ENCODE results near the gene MAP4K4.

The MAP4K4 gene

DNA sequence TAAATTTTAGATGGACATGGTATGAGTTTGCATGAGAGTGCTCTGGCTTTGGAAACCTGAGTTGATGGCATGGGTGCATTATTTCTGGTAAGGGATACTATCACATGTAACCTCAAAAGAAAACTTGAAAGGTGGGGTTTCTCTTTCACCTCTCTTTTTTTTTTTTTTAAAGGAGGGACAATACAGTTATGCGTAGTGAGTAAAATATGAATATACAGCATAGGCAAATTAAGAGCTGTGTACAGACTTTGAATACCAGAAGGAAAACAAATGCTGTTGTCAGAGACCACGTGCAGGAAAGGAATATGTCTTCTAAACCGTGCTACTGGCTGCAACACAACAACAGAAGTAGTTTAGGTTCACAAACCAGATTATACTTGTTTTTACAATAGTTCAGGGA is 82.1 kb downstream of the MAP4K4 start:
- TF ChIP-seq POLR2A (IDR thresholded peaks at IDR 0.05; ENCODE audit: low read length) = no peak
- TF ChIP-seq GATA1 (IDR thresholded peaks at IDR 0.05; ENCODE audit: low read depth, low read length) = no peak
- no peak for DNase-seq

DNA sequence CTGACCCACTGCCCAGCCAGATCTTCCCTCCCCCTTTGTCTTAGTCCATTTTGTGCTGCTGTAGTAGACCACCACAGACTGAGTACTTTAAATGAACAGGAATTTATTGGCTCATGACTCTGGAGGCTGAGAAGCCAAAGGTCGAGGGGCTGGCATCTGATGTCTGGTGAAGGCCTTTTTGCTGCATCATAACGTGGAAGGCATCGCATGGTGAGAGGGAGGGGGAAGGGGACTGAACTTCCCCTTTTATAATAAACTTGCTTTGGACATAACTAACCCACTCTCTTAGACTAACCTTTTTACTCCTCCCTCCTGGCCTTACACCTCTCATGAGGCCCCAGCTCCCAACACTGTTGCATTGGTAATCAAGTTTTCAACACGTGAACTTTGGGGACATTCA is 83.8 kb downstream of the MAP4K4 start:
- peak; percentile 18 to 32 for DNase-seq
- TF ChIP-seq POLR2A (IDR thresholded peaks at IDR 0.05; ENCODE audit: low read length) (no peak), GATA1 (IDR thresholded peaks at IDR 0.05; ENCODE audit: low read depth, low read length) (no peak)

DNA sequence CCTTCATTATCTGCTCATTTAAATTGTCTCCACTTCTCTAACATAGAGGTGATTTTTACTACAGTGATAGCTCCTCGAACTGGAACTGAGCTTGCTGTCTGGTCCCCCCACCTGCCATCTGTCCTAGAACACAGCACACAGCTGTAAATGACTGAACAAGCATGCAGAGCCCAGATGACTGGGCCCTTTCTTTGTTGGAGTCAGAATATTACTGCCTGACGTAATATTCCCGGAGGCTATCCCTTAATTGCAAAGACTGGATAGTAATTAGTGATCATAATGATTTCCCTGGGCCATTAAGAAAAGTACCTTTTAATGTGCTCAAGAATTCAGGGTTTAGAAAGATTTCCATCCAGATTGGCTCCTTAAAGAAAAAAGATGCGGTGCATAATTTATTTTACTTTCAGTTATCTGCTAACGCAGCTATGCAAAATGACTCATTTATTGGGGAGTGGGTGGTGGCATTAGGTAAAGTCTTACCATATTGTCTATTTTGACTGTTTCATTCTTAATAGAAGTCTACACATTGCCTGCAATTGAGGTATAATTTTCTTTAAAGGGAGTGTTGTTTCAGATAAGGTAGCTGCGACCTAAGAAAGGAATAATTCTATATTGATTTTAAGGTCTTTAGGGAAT is 84.4 kb downstream of the MAP4K4 start:
- TF ChIP-seq POLR2A (IDR thresholded peaks at IDR 0.05; ENCODE audit: low read length) (no peak), GATA1 (IDR thresholded peaks at IDR 0.05; ENCODE audit: low read depth, low read length) (no peak)
- DNase-seq = no peak

DNA sequence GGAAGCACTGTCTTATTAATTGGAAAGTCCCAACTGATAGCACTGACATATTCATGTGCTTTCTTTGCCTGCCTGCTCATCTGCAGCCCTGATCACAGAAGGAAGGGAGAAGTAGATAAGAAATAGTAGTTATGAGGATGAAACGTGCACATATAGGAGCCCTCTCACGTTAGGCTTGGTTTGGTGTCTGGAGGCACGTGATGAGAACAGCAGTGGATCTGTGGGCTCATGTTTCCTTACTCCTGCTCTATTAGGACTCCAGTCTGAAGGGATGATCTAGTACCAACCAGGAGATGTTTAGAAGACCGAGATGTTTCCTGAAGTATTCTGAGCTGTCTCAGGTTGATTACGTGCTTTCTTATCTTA is 84.9 kb downstream of the MAP4K4 start:
- TF ChIP-seq POLR2A (IDR thresholded peaks at IDR 0.05; ENCODE audit: low read length) (no peak), GATA1 (IDR thresholded peaks at IDR 0.05; ENCODE audit: low read depth, low read length) (no peak)
- peak; percentile 29 to 63 for DNase-seq

DNA sequence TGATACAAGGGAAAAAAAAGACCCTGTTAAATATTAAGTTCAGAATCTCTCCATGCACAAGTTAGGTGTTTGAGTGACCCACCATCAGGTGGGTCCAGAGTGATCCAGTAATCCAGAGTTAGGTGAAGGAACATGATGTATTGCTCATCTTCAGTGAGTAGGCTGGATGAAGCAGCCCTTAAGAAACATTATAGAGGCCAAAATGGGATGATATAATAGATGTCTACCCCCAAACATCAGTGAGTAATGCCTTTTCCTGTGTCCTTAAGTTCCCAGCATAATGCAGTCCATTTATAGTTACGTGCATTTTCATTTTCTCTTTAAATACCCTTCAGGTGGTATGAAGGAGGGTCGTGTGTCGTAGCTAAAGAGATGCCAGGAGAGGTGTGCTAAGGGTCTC is 89.6 kb downstream of the MAP4K4 start:
- DNase-seq = no peak
- TF ChIP-seq POLR2A (IDR thresholded peaks at IDR 0.05; ENCODE audit: low read length) = no peak
- no peak for TF ChIP-seq GATA1 (IDR thresholded peaks at IDR 0.05; ENCODE audit: low read depth, low read length)

DNA sequence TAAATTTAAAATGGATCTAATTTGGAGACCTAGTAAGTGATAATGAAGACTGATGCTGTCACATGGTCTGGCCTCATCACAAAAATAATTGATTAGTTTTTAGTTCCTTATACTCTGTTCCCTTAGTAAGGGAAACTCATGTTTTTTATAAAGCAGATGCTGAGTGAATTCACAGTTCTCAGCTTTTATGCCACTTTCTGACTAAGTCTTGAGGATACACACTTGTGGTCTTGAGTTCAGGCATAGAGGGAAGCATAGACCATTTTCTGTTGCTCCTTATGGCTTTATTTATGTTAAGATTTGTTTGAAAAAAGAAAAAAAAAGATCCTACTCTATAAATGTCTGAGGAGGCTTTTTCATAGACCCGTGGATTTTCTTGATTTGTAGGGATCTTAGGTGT is 91.1 kb downstream of the MAP4K4 start:
- no peak for DNase-seq
- TF ChIP-seq GATA1 (IDR thresholded peaks at IDR 0.05; ENCODE audit: low read depth, low read length) (no peak), POLR2A (IDR thresholded peaks at IDR 0.05; ENCODE audit: low read length) (no peak)

DNA sequence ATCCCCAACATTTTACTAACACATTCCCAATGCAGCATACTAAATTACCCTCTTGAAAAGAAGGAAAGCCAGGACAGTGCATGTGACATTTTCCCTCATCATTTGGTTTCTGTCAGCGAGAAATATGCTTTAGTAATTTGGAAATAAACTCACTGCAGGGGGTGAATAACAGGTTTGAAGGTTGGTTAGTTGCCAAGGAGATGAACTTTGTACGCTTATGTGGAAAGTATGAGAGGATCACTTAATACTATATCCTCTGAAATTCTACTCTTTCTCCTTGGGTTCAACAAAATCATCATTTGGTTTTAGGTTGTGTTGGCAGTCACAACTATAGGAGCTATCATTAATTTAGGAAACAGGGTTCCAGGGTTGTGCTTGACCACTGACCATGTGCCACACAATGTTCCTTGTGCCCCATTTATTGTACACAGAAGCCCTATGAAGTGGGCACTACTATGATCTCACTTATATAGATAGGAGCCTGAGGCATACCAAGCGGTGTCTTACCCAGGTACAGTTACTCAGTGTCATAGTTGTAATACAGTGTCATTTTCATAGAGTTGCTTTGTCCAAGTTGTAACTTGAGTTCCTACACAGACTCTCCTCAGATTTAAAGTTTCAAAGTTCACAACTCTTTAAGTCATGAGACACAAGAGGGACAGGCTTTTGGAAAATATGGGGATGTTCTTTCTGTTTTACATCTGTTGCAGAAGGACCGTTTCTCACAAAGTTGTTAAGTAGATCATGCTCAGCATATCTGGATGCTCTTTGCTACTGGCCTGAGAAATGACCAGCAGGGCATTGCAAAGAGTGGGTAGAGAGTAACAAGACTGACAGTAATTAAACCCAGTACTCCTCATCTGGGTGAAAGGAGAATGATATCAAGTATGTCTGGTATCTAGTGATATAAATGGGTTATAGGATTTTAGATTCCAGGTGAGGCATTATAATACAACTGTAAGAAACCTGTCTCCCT is 91.8 kb downstream of the MAP4K4 start:
- no peak for DNase-seq
- TF ChIP-seq POLR2A (IDR thresholded peaks at IDR 0.05; ENCODE audit: low read length) (no peak), GATA1 (IDR thresholded peaks at IDR 0.05; ENCODE audit: low read depth, low read length) (no peak)

DNA sequence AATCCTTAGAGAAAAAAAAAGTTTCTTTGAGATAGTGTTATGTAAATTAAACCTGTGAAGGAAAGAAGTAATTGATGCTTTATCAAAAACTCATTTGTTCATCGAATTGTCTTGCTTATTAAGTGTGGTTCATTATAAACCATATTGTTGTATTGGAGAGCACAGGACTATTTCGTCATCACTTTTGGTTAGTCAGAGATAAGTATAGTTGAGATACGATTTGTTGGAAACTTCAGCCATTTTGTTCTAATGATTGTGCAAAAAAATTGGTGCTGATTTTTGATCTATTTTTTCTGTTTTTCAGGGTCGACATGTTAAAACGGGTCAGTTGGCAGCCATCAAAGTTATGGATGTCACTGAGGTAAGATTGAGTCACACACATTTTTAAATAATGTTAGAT is 92.9 kb downstream of the MAP4K4 start:
- peak in 1 of 2 experiments; percentile 28 for DNase-seq
- TF ChIP-seq POLR2A (IDR thresholded peaks at IDR 0.05; ENCODE audit: low read length) (no peak), GATA1 (IDR thresholded peaks at IDR 0.05; ENCODE audit: low read depth, low read length) (no peak)

DNA sequence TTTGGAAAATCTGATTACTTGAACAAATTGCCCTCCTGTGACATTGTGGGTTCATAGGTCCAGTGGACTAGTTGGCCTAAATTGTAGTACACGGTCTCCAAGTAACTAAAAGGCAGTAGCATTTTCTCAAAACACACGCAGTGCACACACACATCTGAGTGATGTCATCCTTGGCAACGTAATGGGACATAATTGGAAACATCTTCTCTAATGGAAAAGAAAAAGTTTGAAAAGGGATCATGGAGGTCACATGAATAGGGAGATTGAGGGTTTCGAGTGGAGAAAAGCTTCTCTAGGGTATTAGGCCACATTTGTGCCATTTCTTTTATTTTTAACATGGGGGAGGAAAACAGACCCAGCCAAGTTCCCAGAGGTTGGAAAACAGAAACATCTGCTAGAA is 93.3 kb downstream of the MAP4K4 start:
- no peak for TF ChIP-seq POLR2A (IDR thresholded peaks at IDR 0.05; ENCODE audit: low read length)
- no peak for TF ChIP-seq GATA1 (IDR thresholded peaks at IDR 0.05; ENCODE audit: low read depth, low read length)
- peak in 1 of 2 experiments; percentile 16 for DNase-seq

DNA sequence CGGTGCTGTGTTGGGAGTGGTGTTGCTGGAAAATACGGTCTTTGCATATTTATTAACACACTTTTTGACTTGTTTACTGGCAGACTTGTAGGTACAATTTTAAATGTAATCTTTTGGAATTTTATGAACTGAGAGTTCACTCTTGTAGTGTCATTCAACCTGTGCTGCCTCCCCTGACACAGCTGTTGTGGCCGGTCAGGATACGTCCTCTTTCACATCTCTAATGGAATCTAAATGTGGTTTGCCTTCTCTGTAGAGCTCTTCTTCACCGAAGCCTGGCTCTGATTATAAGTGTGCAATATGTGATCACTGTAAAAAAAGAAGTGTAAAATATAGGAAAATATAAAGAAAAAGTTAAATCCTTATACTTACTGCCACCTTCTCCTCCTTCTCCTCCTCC is 94.7 kb downstream of the MAP4K4 start:
- TF ChIP-seq GATA1 (IDR thresholded peaks at IDR 0.05; ENCODE audit: low read depth, low read length) (no peak), POLR2A (IDR thresholded peaks at IDR 0.05; ENCODE audit: low read length) (no peak)

DNA sequence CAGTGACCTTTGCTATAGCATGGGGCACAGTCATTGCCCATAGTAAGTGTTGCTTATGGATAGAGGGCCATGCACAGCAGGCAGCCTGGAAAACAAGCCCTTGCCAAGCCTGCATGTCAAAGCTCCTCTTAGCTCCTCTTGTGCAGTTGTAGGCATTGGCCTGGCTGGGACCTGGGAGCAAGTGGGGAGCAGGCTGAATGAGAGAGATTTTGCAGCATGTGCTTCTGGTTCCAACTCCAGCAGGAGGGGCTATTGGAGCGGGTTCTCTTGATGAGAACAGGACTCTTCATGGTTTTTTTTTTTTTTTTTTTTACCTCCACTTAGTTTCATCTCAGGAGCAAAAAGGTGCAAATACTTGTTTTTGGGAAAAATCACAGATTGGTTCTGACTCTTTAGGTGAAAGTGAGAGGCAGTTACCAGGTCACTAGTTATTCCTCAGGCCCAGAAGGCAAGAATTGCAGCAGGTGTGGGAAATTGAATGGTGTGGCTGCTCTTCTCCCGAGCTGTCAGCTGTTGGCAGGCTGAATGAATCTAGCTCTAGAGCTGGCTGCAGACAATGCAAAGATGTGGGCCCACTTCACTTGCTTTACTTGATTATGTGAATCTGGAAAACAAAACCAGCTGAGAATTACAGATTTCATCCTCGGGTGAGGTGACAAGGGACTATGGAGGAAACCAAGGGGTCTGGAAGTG is 95.9 kb downstream of the MAP4K4 start:
- no peak for DNase-seq
- TF ChIP-seq POLR2A (IDR thresholded peaks at IDR 0.05; ENCODE audit: low read length) = no peak

More for the DNA sequence above, 94.7 kb downstream of the MAP4K4 start:
- no peak for DNase-seq

DNA sequence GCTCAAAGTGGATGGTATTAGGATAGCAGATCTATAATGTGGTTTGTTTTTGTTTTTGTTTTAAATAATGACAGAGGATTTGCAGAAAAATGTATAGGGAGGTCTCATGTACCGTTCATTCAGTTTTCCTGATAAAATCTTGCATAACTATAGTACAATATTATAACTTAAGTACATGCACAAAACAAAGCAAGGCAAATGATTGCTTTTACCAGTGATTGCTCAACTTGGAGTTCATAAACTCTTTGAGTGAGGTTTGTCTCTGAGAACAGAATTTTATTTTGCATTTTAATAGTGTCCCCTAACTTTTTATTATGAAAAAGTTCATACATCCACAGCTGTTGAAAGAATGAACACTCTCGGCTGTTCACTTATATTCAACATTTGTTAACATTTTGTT is 96.6 kb downstream of the MAP4K4 start:
- DNase-seq = no peak
- TF ChIP-seq GATA1 (IDR thresholded peaks at IDR 0.05; ENCODE audit: low read depth, low read length) (no peak), POLR2A (IDR thresholded peaks at IDR 0.05; ENCODE audit: low read length) (no peak)

DNA sequence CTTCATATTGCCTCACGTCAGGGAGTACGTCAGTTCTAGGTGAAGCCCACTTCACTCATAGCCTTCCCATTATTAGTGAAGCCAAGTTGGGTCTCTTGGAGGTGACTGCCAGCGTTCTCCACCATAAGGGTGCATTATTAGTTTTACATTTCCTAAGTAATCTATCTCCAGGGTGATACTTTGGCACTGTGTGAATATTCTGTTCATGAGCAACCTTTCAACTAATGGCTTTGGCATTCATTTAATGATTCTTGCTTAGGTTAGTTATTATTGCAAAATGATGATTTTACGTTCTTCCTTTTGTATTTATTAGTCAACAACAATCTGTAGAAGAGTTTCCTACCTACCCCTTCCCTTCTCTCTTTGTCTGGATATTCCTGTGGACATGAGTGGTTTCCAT is 97.5 kb downstream of the MAP4K4 start:
- no peak for DNase-seq
- TF ChIP-seq POLR2A (IDR thresholded peaks at IDR 0.05; ENCODE audit: low read length) (no peak), GATA1 (IDR thresholded peaks at IDR 0.05; ENCODE audit: low read depth, low read length) (no peak)

All from erythroblast (primary cell).